ENCODE data around the gene CTBP1. TPM values are rescaled to one million over a fixed set of nuclear protein-coding genes. Genes with fewer than 3 reads are reported as not detected.

Gene CTBP1
- total RNA-seq, 1 experiment from 2014 or later = 136 TPM

- no peak overlapping the region for H4K91ac ChIP-seq (ENCODE audit: insufficient read length, low read depth, low read length)
- peak overlapping the region; percentile 68; the same call in 1 of the 2 replicates for H3K14ac ChIP-seq (ENCODE audit: insufficient read depth, low read length)
- no peak overlapping the region for H2AFZ ChIP-seq (ENCODE audit: low read length)
- Mint-ChIP-seq H3K4me1 (peaks cover 6 to 10% of the 10 kb centered on the region in 2 experiments; a peak in 3 of 4 replicates), H3K27me3 (ENCODE audit: low read depth) (peaks cover 33% of the 10 kb centered on the region), H3K9me3 (peaks cover 47 to 53% of the 10 kb centered on the region in 2 experiments), H3K27ac (peak overlapping the region in 1 of 3 experiments; percentile 95; a peak in 1 of 7 replicates), H3K4me3 (peak overlapping the region; percentile 64 to 82), H3K36me3 (ENCODE audit: insufficient read depth in 1 of 3, low read depth in 3 of 3) (peaks cover 41 to 50% (median 44%) of the 10 kb centered on the region in 3 experiments)
- no peak overlapping the region for H3K27ac ChIP-seq (ENCODE audit: insufficient read length, low read depth, low read length)
- no peaks in the 10 kb centered on the region for H3K27me3 ChIP-seq (ENCODE audit: insufficient read depth, low read length)
- no peak overlapping the region for H2BK12ac ChIP-seq (ENCODE audit: insufficient read length, low read depth, low read length)
- peaks cover 25% of the 10 kb centered on the region; the same call in 1 of the 2 replicates for H3K79me2 ChIP-seq (ENCODE audit: insufficient read depth, low read length)
- H3K9me3 ChIP-seq (ENCODE audit: control insufficient read depth, low read depth, low read length) = peaks cover 38% of the 10 kb centered on the region
- H3K4me2 ChIP-seq (ENCODE audit: insufficient read depth, insufficient read length, low read length) = peak overlapping the region; percentile 60
- H3K4ac ChIP-seq (ENCODE audit: low read depth, low read length) = no peak overlapping the region
- TF ChIP-seq CTCF (conservative IDR thresholded peaks at IDR 0.05) = no peak
- H3K4me1 ChIP-seq (ENCODE audit: insufficient read depth, low read length) = no peaks in the 10 kb centered on the region
- no peak overlapping the region for H2AK5ac ChIP-seq (ENCODE audit: insufficient read length, low read length)
- H2BK120ac ChIP-seq (ENCODE audit: low read depth, low read length, poor library complexity, severe bottlenecking) = no peak overlapping the region
- H2BK15ac ChIP-seq (ENCODE audit: low read depth, low read length) = no peak overlapping the region
- H4K20me1 ChIP-seq (ENCODE audit: control insufficient read depth, insufficient read depth, insufficient read length) = no peaks in the 10 kb centered on the region
- no peak overlapping the region for H3K56ac ChIP-seq (ENCODE audit: insufficient read length, low read depth, low read length)
- H3K23ac ChIP-seq (ENCODE audit: insufficient read length, low read depth, low read length) = no peak overlapping the region
- peaks cover 7% of the 10 kb centered on the region for H3K23me2 ChIP-seq (ENCODE audit: insufficient read length, low read depth, low read length, poor library complexity, severe bottlenecking)
- H3K9ac ChIP-seq (ENCODE audit: extremely low read depth, insufficient read length, low read length) = no peak overlapping the region
- H4K8ac ChIP-seq (replicated peaks; ENCODE audit: insufficient read length, low read depth, low read length) = no peak overlapping the region
- WGBS (ENCODE audit: extremely low coverage, insufficient read length, low lambda C conversion rate) = no CpG with 5 or more reads among the region's 39 CpGs
- peaks cover 2% of the 10 kb centered on the region for H3K79me1 ChIP-seq (ENCODE audit: insufficient read depth, low read depth, low read length, poor library complexity, severe bottlenecking)
- no peak overlapping the region for H2BK5ac ChIP-seq (ENCODE audit: insufficient read length, low read length)
- peak overlapping the region; percentile 15 for H3K18ac ChIP-seq (ENCODE audit: insufficient read length, low read depth, low read length)
- DNase-seq = peak; percentile 49
- H3T11ph ChIP-seq (ENCODE audit: low read length) = no peak overlapping the region
- H4K5ac ChIP-seq (ENCODE audit: insufficient read length, low read depth, low read length) = no peak overlapping the region
- no peak overlapping the region for H2BK20ac ChIP-seq (ENCODE audit: low read depth, low read length, poor library complexity, severe bottlenecking)
These were observed 999 bp upstream of the CTBP1 start for GRCh38 chr4:1249731-1250526.

Data from H9 (cell line).